GM12878 (cell line): Measurements from ENCODE around the gene COL20A1. TPM values are rescaled to one million over a fixed set of nuclear protein-coding genes. Genes with fewer than 3 reads are reported as not detected.
A peak's percentile ranks its signal among the peaks of the same experiment; 100 is the strongest.

Source experiments
- BACH1 ChIP-seq: fragments of 450-650 bp; IDR thresholded peaks from 2 replicates; pipeline ENCODE4 v1.6.1; 2017; ENCODE audit warnings: mild to moderate bottlenecking, borderline replicate concordance
- BCL11A ChIP-seq: IDR thresholded peaks from 2 replicates; pipeline ENCODE4 v1.6.1; 2011; ENCODE audit warnings: low read depth, low read length
- BHLHE40 ChIP-seq, 2 experiments: fragments of 450-650 bp in 1 of 2; IDR thresholded peaks; 2 replicates each; pipeline ENCODE4 v1.6.1; 2011 to 2017; ENCODE audit warnings: low read depth in 2 of 2, borderline replicate concordance in 1 of 2, improper control_type of control experiment in 1 of 2, low read length in 1 of 2, mild to moderate bottlenecking in 1 of 2
- CHD2 ChIP-seq: IDR thresholded peaks from 2 replicates; pipeline ENCODE4 v1.6.1; 2011; ENCODE audit warnings: low read depth, low read length, improper control_type of control experiment, borderline replicate concordance
- CREB1 ChIP-seq: IDR thresholded peaks from 2 replicates; pipeline ENCODE4 v1.6.1; 2012; ENCODE audit warnings: low read depth, mild to moderate bottlenecking, inconsistent platforms
- CREM ChIP-seq: IDR thresholded peaks from 2 replicates; pipeline ENCODE4 v1.6.1; 2014; ENCODE audit warnings: antibody characterized with exemption, low read depth
- DPF2 ChIP-seq: fragments of 450-650 bp; IDR thresholded peaks from 2 replicates; pipeline ENCODE4 v1.6.1; 2017; ENCODE audit warnings: mild to moderate bottlenecking
- EGR1 ChIP-seq, 2 experiments: IDR thresholded peaks; 1 replicate in 1 of 2; 2 replicates in 1 of 2; pipeline ENCODE4 v1.6.1; 2011 to 2012; ENCODE audit warnings: low read depth in 2 of 2, low read length in 2 of 2, borderline replicate concordance in 1 of 2, mild to moderate bottlenecking in 1 of 2, moderate library complexity in 1 of 2
- HCFC1 ChIP-seq: fragments of 150-350 bp; IDR thresholded peaks from 2 replicates; pipeline ENCODE4 v1.6.1; 2014; ENCODE audit warnings: low read length
- IKZF1 ChIP-seq: fragments of 450-650 bp; conservative IDR thresholded peaks from 2 replicates; pipeline ENCODE4 v1.6.1; 2017; ENCODE audit warnings: antibody characterized with exemption, mild to moderate bottlenecking
- IKZF2 ChIP-seq, 2 experiments: fragments of 450-650 bp; IDR thresholded peaks; 2 replicates each; pipeline ENCODE4 v1.6.1; 2017; ENCODE audit warnings: mild to moderate bottlenecking in 2 of 2, moderate library complexity in 2 of 2
- LARP7 ChIP-seq: fragments of 450-650 bp; IDR thresholded peaks from 2 replicates; pipeline ENCODE4 v1.6.1; 2017; ENCODE audit warnings: mild to moderate bottlenecking
- MAX ChIP-seq: IDR thresholded peaks from 2 replicates; pipeline ENCODE4 v1.6.1; 2012; ENCODE audit warnings: low read depth, low read length, improper control_type of control experiment
- NR2F1 ChIP-seq: fragments of 450-650 bp; conservative IDR thresholded peaks from 2 replicates; pipeline ENCODE4 v1.6.1; 2017; ENCODE audit warnings: mild to moderate bottlenecking
- PKNOX1 ChIP-seq: fragments of 450-650 bp; IDR thresholded peaks from 2 replicates; pipeline ENCODE4 v1.6.1; 2016; ENCODE audit warnings: mild to moderate bottlenecking
- POLR2A ChIP-seq: IDR thresholded peaks from 2 replicates; pipeline ENCODE4 v1.6.1; 2011; ENCODE audit warnings: low read depth, mild to moderate bottlenecking, low read length
- POLR2AphosphoS2 ChIP-seq: IDR thresholded peaks from 2 replicates; pipeline ENCODE4 v1.6.1; 2011; ENCODE audit warnings: low read depth, mild to moderate bottlenecking, low read length, improper control_type of control experiment, moderate library complexity
- RB1 ChIP-seq: fragments of 450-650 bp; formaldehyde crosslinking; IDR thresholded peaks from 2 replicates; pipeline ENCODE4 v1.6.1; 2017; ENCODE audit warnings: mild to moderate bottlenecking, borderline replicate concordance
- SMARCA5 ChIP-seq: fragments of 450-650 bp; IDR thresholded peaks from 2 replicates; pipeline ENCODE4 v1.6.1; 2017; ENCODE audit warnings: mild to moderate bottlenecking
- SP1 ChIP-seq: IDR thresholded peaks from one replicate; pipeline ENCODE4 v1.6.1; 2011; ENCODE audit warnings: low read depth, low read length
- SREBF2 ChIP-seq: IDR thresholded peaks from 2 replicates; pipeline ENCODE4 v1.6.1; 2012; ENCODE audit warnings: mild to moderate bottlenecking, low read length
- ZNF207 ChIP-seq: fragments of 450-650 bp; IDR thresholded peaks from 2 replicates; pipeline ENCODE4 v1.6.1; 2014; ENCODE audit warnings: antibody characterized with exemption, mild to moderate bottlenecking, borderline replicate concordance
- polyA plus RNA-seq, 11 experiments: library from polyadenylated mRNA; depleted of rRNA in 4 of 11; unstranded in 6 of 11; stranded (reverse) in 5 of 11; fragments of >200 nt; fragmentation: Nextera tagmentation in 4 of 11; fragmentation: Illumina TruSeq in 1 of 11; extraction: Ambion mirVana in 4 of 11; extraction: Trizol in 1 of 11; gene quantifications; 1 replicate in 1 of 11; 2 replicates in 10 of 11; pipeline versions ENCODE4 v1.2.1 to v1.2.3, GENCODE V29; 2011 to 2016; ENCODE audit warnings: inconsistent platforms in 2 of 11, missing spikeins in 2 of 11, low read depth in 1 of 11
- total RNA-seq, 4 experiments: library from RNA; depleted of rRNA in 3 of 4; stranded (reverse); fragments of >200 nt in 3 of 4; fragmentation: Illumina TruSeq in 1 of 4; extraction: Trizol in 1 of 4; gene quantifications; 2 replicates each; pipeline versions ENCODE4 v1.2.1 to v1.2.3, GENCODE V29; 2013 to 2021
- TF ChIP-seq, protein P1 (sequence below): IDR thresholded peaks from 2 replicates; pipeline ENCODE4 v1.6.1; 2012; ENCODE audit warnings: low read depth, low read length, improper control_type of control experiment
- TF ChIP-seq, protein P2 (sequence below): fragments of 450-650 bp; IDR thresholded peaks from 2 replicates; pipeline ENCODE4 v1.6.1; 2016; ENCODE audit warnings: mild to moderate bottlenecking, moderate library complexity, borderline replicate concordance

The COL20A1 gene
- total and polyA plus RNA-seq, 10 of the 15 experiments (the other 5 are each of a cell fraction or from before 2014, with no cell fraction given): not detected

DNA sequence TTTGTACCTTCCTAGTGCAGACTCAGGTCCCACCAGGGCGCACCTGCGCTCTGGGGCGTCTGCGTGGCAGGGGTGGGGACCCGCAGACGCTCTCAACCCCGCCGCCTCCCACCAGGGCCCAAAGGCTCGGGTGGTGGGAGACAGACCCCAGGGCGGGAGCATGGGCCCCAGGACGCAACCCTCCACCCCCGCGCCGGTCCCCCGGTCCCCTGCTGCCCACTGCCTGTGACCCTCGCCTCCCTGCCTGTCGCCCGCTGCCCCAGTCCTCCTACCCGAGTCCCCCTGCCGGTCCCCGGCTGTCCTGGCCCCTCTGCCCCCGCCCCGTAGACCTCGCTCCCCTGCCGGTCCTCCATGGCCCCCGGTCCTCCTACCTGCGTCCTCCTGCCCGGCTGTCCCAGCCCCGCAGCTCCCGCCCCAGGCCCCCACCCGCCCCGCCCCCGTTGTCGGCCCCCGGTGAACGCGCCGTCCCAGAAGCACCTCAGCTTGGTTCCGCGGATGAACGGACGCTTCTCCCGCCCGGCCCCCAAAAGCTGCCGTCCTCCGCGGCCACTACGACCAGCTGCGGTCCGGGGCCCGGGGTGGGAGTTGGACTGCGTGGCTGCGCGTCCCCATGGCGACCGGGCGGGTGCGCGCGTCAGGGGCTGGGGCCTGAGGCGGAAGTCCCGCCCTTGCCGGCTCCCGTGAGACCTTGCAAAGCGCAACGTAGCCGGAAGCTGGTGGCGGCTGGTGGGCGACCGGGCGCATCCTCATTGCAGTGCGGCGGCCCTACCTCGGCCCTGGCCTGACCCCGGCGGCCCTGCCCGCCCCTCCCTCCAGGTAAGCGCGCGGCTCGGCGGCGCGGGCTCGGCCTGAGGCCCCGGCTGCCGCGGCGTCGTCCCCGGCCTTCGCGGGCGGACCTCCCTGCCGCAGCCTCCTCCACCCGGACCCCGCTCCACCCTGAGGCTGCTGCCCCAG, 20.6 kb upstream of the COL20A1 start, which contains the start of gene ARFGAP1 (continued):
- TF ChIP-seq SMARCA5 (peak; percentile 74; the same call in 1 of the 2 replicates), SP1 (peak; percentile 43), POLR2AphosphoS2 (peak; percentile 57; the same call in 1 of the 2 replicates), CHD2 (peak; percentile 84), PKNOX1 (peak; percentile 46; the same call in 1 of the 2 replicates), HCFC1 (peak; percentile 68), SREBF2 (no peak), IKZF2 (IDR thresholded peaks at IDR 0.05) (no peak), CREB1 (peak; percentile 89), POLR2A (peak; percentile 92), ZNF207 (0 out of 2 replicates have a peak, but pooled peaks have one; percentile 29), IKZF1 (peak; percentile 79), MAX (0 out of 2 replicates have a peak, but pooled peaks have one; percentile 33), EGR1 (IDR thresholded peaks at IDR 0.05; ENCODE audit: borderline replicate concordance in 1 of 2, low read depth in 2 of 2, low read length in 2 of 2) (peak in 1 of 2 experiments; percentile 47; a peak in 1 of 3 replicates), DPF2 (peak; percentile 62), LARP7 (peak; percentile 86), NR2F1 (peak; percentile 88), CREM (peak; percentile 82), BHLHE40 (IDR thresholded peaks at IDR 0.05; ENCODE audit: borderline replicate concordance in 1 of 2, low read depth in 2 of 2, low read length in 1 of 2) (peak; percentile 26 to 73; a peak in 1 of 4 replicates), BCL11A (no peak), RB1 (0 out of 2 replicates have a peak, but pooled peaks have one; percentile 48), BACH1 (peak; percentile 79; the same call in 1 of the 2 replicates)
- TF ChIP-seq, protein P1, sequence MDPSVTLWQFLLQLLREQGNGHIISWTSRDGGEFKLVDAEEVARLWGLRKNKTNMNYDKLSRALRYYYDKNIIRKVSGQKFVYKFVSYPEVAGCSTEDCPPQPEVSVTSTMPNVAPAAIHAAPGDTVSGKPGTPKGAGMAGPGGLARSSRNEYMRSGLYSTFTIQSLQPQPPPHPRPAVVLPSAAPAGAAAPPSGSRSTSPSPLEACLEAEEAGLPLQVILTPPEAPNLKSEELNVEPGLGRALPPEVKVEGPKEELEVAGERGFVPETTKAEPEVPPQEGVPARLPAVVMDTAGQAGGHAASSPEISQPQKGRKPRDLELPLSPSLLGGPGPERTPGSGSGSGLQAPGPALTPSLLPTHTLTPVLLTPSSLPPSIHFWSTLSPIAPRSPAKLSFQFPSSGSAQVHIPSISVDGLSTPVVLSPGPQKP: peak; percentile 71
- TF ChIP-seq, protein P2, sequence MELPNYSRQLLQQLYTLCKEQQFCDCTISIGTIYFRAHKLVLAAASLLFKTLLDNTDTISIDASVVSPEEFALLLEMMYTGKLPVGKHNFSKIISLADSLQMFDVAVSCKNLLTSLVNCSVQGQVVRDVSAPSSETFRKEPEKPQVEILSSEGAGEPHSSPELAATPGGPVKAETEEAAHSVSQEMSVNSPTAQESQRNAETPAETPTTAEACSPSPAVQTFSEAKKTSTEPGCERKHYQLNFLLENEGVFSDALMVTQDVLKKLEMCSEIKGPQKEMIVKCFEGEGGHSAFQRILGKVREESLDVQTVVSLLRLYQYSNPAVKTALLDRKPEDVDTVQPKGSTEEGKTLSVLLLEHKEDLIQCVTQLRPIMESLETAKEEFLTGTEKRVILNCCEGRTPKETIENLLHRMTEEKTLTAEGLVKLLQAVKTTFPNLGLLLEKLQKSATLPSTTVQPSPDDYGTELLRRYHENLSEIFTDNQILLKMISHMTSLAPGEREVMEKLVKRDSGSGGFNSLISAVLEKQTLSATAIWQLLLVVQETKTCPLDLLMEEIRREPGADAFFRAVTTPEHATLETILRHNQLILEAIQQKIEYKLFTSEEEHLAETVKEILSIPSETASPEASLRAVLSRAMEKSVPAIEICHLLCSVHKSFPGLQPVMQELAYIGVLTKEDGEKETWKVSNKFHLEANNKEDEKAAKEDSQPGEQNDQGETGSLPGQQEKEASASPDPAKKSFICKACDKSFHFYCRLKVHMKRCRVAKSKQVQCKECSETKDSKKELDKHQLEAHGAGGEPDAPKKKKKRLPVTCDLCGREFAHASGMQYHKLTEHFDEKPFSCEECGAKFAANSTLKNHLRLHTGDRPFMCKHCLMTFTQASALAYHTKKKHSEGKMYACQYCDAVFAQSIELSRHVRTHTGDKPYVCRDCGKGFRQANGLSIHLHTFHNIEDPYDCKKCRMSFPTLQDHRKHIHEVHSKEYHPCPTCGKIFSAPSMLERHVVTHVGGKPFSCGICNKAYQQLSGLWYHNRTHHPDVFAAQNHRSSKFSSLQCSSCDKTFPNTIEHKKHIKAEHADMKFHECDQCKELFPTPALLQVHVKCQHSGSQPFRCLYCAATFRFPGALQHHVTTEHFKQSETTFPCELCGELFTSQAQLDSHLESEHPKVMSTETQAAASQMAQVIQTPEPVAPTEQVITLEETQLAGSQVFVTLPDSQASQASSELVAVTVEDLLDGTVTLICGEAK: peak; percentile 85
